IMR-90 (cell line): ENCODE results near the gene PKHD1. TPM values are rescaled to one million over a fixed set of nuclear protein-coding genes. Genes with fewer than 3 reads are reported as not detected.

Experiments
- ATAC-seq: fragments of 200-7000 bp; cut with Tn5 transposase; 2 replicates; pipeline ENCODE4 v1.9.1; 2020; ENCODE audit warnings: low read depth, mild to moderate bottlenecking, moderate library complexity
- BruUV-seq: library from RNA; stranded (reverse); fragments of 400-500 nt; replicated peaks from 2 replicates; lab custom pipeline; 2021; lab: Mats Ljungman, UMichigan
- CTCF ChIA-PET: fragments of 300-600 bp; formaldehyde crosslinking; extraction: SDS; loops from one replicate; lab custom pipeline; 2021; ENCODE audit warnings: antibody characterized with exemption; lab: Yijun Ruan, JAX
- POLR2A ChIA-PET: fragments of 300-600 bp; sonication (Branson Sonifier 250); formaldehyde crosslinking; loops from one replicate; lab custom pipeline; 2022; ENCODE audit warnings: antibody characterized with exemption; ENCODE audit not compliant: unreplicated experiment; lab: Charles Lee
- DNase-seq: peaks from one replicate; pipeline ENCODE4 v3.0.0; 2013
- H2AFZ ChIP-seq: replicated peaks from 2 replicates; pipeline ENCODE3; 2013; ENCODE audit warnings: low read length, mild to moderate bottlenecking; ENCODE audit not compliant: poor library complexity
- H2AK5ac ChIP-seq: 2 replicates; pipeline ENCODE4 v1.6.1; 2013; ENCODE audit warnings: low read depth, low read length, inconsistent platforms
- H2AK9ac ChIP-seq: replicated peaks from 2 replicates; pipeline ENCODE3; 2013; ENCODE audit warnings: mild to moderate bottlenecking, low read depth, low read length, moderate library complexity; ENCODE audit not compliant: poor library complexity
- H2BK120ac ChIP-seq: 2 replicates; pipeline ENCODE4 v1.6.1; 2013; ENCODE audit warnings: low read depth, low read length, inconsistent platforms
- H2BK15ac ChIP-seq: 3 replicates; pipeline ENCODE4 v1.6.1; 2013; ENCODE audit warnings: low read depth, low read length, inconsistent platforms
- H2BK20ac ChIP-seq: 2 replicates; pipeline ENCODE4 v1.6.1; 2013; ENCODE audit warnings: low read depth, mild to moderate bottlenecking, inconsistent platforms, low read length, moderate library complexity
- H2BK5ac ChIP-seq: 2 replicates; pipeline ENCODE4 v1.6.1; 2013; ENCODE audit warnings: mild to moderate bottlenecking, low read depth, low read length, inconsistent platforms; ENCODE audit not compliant: poor library complexity, severe bottlenecking
- H3K14ac ChIP-seq: replicated peaks from 2 replicates; pipeline ENCODE4 v1.6.1; 2013; ENCODE audit warnings: low read depth, low read length, inconsistent platforms
- H3K18ac ChIP-seq: 2 replicates; pipeline ENCODE4 v1.6.1; 2013; ENCODE audit warnings: low read depth, low read length, control low read depth
- H3K23ac ChIP-seq: 2 replicates; pipeline ENCODE4 v1.6.1; 2013; ENCODE audit warnings: low read depth, low read length, inconsistent platforms
- H3K27ac ChIP-seq: 2 replicates; pipeline ENCODE4 v1.5.1; 2013; ENCODE audit warnings: mild to moderate bottlenecking, control low read depth, low read length; ENCODE audit not compliant: insufficient read depth
- H3K27me3 ChIP-seq: 2 replicates; pipeline ENCODE4 v1.6.1; 2013; ENCODE audit warnings: low read length; ENCODE audit not compliant: control insufficient read depth, insufficient read depth
- H3K36me3 ChIP-seq: 2 replicates; pipeline ENCODE4 v1.6.1; 2013; ENCODE audit warnings: low read length, mixed read lengths; ENCODE audit not compliant: control insufficient read depth, insufficient read depth
- H3K4ac ChIP-seq: 2 replicates; pipeline ENCODE4 v1.6.1; 2013; ENCODE audit warnings: low read depth, low read length, inconsistent platforms
- H3K4me1 ChIP-seq: 2 replicates; pipeline ENCODE4 v1.6.1; 2013; ENCODE audit warnings: low read length, mixed read lengths; ENCODE audit not compliant: control insufficient read depth, insufficient read depth
- H3K4me2 ChIP-seq: 2 replicates; pipeline ENCODE4 v1.6.1; 2013; ENCODE audit warnings: low read depth, mild to moderate bottlenecking, control low read depth, low read length, moderate library complexity
- H3K4me3 ChIP-seq: 2 replicates; pipeline ENCODE4 v1.5.1; 2013; ENCODE audit warnings: low read depth, mild to moderate bottlenecking, control low read depth, low read length, moderate library complexity; ENCODE audit not compliant: insufficient read depth
- H3K56ac ChIP-seq: 2 replicates; pipeline ENCODE4 v1.6.1; 2013; ENCODE audit warnings: low read length, inconsistent platforms; ENCODE audit not compliant: insufficient read depth; ENCODE audit errors: extremely low read depth
- H3K79me1 ChIP-seq, 2 experiments: 2 replicates each; pipeline ENCODE4 v1.6.1; 2013; ENCODE audit warnings: low read length in 2 of 2, inconsistent platforms in 1 of 2, low read depth in 1 of 2
- H3K9ac ChIP-seq: 2 replicates; pipeline ENCODE4 v1.6.1; 2013; ENCODE audit warnings: low read depth, low read length, control low read depth
- H3K9me1 ChIP-seq: 2 replicates; pipeline ENCODE4 v1.6.1; 2013; ENCODE audit warnings: low read length, inconsistent platforms; ENCODE audit not compliant: insufficient read depth
- H3K9me3 ChIP-seq: 2 replicates; pipeline ENCODE4 v1.6.1; 2013; ENCODE audit warnings: low read length; ENCODE audit not compliant: control insufficient read depth, insufficient read depth
- H4K20me1 ChIP-seq: 2 replicates; pipeline ENCODE4 v1.6.1; 2013; ENCODE audit warnings: low read length, inconsistent platforms; ENCODE audit not compliant: insufficient read depth
- H4K5ac ChIP-seq: 2 replicates; pipeline ENCODE4 v1.6.1; 2013; ENCODE audit warnings: mild to moderate bottlenecking, low read depth, low read length, control low read depth
- H4K8ac ChIP-seq, 2 experiments: 2 replicates each; pipeline ENCODE4 v1.6.1; 2013; ENCODE audit warnings: low read depth in 2 of 2, low read length in 2 of 2, control low read depth in 1 of 2, inconsistent platforms in 1 of 2
- H4K91ac ChIP-seq: 2 replicates; pipeline ENCODE4 v1.6.1; 2013; ENCODE audit warnings: low read depth, low read length, inconsistent platforms; ENCODE audit not compliant: insufficient read depth
- BHLHE40 ChIP-seq: fragments of 150-350 bp; IDR thresholded peaks from 2 replicates; pipeline ENCODE4 v1.6.1; 2016; ENCODE audit warnings: mild to moderate bottlenecking, low read depth, low read length
- CEBPB ChIP-seq: IDR thresholded peaks from 2 replicates; pipeline ENCODE4 v1.6.1; 2012; ENCODE audit warnings: low read depth, low read length, improper control_type of control experiment
- CHD1 ChIP-seq: IDR thresholded peaks from 2 replicates; pipeline ENCODE4 v1.6.1; 2012; ENCODE audit warnings: low read depth, low read length, improper control_type of control experiment
- FOS ChIP-seq: fragments of 150-350 bp; IDR thresholded peaks from 2 replicates; pipeline ENCODE4 v1.6.1; 2016; ENCODE audit warnings: low read depth, low read length
- MAFK ChIP-seq: IDR thresholded peaks from 2 replicates; pipeline ENCODE4 v1.6.1; 2012; ENCODE audit warnings: low read depth, low read length, improper control_type of control experiment
- MAZ ChIP-seq: IDR thresholded peaks from 2 replicates; pipeline ENCODE4 v1.6.1; 2012; ENCODE audit warnings: low read depth, mild to moderate bottlenecking, low read length, improper control_type of control experiment, moderate library complexity, borderline replicate concordance
- MXI1 ChIP-seq: IDR thresholded peaks from 2 replicates; pipeline ENCODE4 v1.6.1; 2012; ENCODE audit warnings: low read depth, mild to moderate bottlenecking, low read length, moderate library complexity, borderline replicate concordance
- POLR2A ChIP-seq: IDR thresholded peaks from 2 replicates; pipeline ENCODE4 v1.6.1; 2012; ENCODE audit warnings: mild to moderate bottlenecking, low read depth, low read length
- RCOR1 ChIP-seq: IDR thresholded peaks from 2 replicates; pipeline ENCODE4 v1.6.1; 2012; ENCODE audit warnings: mild to moderate bottlenecking, low read length, improper control_type of control experiment; ENCODE audit not compliant: insufficient replicate concordance
- WGBS, 2 experiments: methylation state at CpG; one replicate each; pipeline versions ENCODE4 v1.1.5 to v1.1.7; 2013; ENCODE audit warnings: missing lambda C conversion rate in 2 of 2; ENCODE audit not compliant: insufficient read length in 1 of 2; ENCODE audit errors: extremely low coverage in 2 of 2; 5-methylcytosine and 5-hydroxymethylcytosine counted together
- dilution Hi-C: fragments of 300-500 bp; cut with HindIII; formaldehyde crosslinking; loops from one replicate; pipeline ENCODE4 v1.14.3; 2018; ENCODE audit warnings: low sequenced_read_pairs; ENCODE audit not compliant: unreplicated experiment
- in situ Hi-C: fragments of 300-500 bp; cut with MboI; formaldehyde crosslinking; loops from 3 replicates; pipeline ENCODE4 v1.14.3; 2019; ENCODE audit warnings: low sequenced_read_pairs, inconsistent platforms, mixed read lengths
- intact Hi-C: fragments of 100-400 bp; cut with micrococcal nuclease; formaldehyde crosslinking; loops from 2 replicates; pipeline ENCODE4 v1.10.0; 2022
- polyA plus RNA-seq, 3 experiments: library from polyadenylated mRNA; depleted of rRNA; stranded (reverse); fragments of >200 nt; gene quantifications; 2 replicates each; pipeline ENCODE4 v1.2.3, GENCODE V29; 2012; ENCODE audit warnings: low replicate concordance in 1 of 3
- total RNA-seq: library from RNA; depleted of rRNA; stranded (reverse); fragments of >200 nt; gene quantifications from 2 replicates; pipeline ENCODE4 v1.2.3, GENCODE V29; 2012
- TF ChIP-seq, protein P1 (sequence below): fragments of 150-350 bp; IDR thresholded peaks from 2 replicates; pipeline ENCODE4 v1.6.1; 2016; ENCODE audit warnings: low read depth, mild to moderate bottlenecking, low read length, moderate library complexity, borderline replicate concordance
- TF ChIP-seq, protein P2 (sequence below): conservative IDR thresholded peaks from 2 replicates; pipeline ENCODE4 v1.5.1; 2012; ENCODE audit warnings: mild to moderate bottlenecking, low read depth, low read length, improper control_type of control experiment
- TF ChIP-seq, protein P3 (sequence below): fragments of 150-350 bp; IDR thresholded peaks from 2 replicates; pipeline ENCODE4 v1.6.1; 2017; ENCODE audit warnings: mild to moderate bottlenecking, antibody characterized with exemption, low read length, low read depth

Gene PKHD1
- total and polyA plus RNA-seq, 2 of the 4 experiments (the other 2 are of a cell fraction), result not detected

DNA sequence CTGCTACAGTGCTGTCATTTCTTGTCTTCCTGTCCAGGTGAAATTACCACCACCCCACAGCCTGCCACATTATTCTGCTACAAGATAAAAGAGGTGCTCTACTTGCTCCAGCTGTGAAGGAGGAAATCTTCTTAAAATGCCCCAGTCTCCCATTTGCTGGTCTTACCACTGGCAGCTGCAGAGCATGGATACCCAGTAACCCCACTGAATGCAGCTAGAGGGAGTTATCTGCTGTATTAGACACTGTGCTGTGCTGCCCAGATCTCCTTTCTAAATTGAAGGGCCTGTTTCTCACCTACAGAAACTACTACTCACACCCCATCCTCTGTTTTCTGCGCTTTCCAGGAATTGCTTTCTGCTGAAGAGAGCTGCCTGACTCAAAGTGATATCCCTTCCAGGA, 517.8 kb downstream of the PKHD1 start:
- H3K27ac ChIP-seq, result no peak overlapping the region
- TF ChIP-seq CEBPB (no peak), POLR2A (no peak), MAZ (no peak), MXI1 (no peak), MAFK (no peak), FOS (no peak), BHLHE40 (no peak), CHD1 (no peak), RCOR1 (no peak)
- TF ChIP-seq, protein P1, sequence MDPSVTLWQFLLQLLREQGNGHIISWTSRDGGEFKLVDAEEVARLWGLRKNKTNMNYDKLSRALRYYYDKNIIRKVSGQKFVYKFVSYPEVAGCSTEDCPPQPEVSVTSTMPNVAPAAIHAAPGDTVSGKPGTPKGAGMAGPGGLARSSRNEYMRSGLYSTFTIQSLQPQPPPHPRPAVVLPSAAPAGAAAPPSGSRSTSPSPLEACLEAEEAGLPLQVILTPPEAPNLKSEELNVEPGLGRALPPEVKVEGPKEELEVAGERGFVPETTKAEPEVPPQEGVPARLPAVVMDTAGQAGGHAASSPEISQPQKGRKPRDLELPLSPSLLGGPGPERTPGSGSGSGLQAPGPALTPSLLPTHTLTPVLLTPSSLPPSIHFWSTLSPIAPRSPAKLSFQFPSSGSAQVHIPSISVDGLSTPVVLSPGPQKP, result no peak
- TF ChIP-seq, protein P2, sequence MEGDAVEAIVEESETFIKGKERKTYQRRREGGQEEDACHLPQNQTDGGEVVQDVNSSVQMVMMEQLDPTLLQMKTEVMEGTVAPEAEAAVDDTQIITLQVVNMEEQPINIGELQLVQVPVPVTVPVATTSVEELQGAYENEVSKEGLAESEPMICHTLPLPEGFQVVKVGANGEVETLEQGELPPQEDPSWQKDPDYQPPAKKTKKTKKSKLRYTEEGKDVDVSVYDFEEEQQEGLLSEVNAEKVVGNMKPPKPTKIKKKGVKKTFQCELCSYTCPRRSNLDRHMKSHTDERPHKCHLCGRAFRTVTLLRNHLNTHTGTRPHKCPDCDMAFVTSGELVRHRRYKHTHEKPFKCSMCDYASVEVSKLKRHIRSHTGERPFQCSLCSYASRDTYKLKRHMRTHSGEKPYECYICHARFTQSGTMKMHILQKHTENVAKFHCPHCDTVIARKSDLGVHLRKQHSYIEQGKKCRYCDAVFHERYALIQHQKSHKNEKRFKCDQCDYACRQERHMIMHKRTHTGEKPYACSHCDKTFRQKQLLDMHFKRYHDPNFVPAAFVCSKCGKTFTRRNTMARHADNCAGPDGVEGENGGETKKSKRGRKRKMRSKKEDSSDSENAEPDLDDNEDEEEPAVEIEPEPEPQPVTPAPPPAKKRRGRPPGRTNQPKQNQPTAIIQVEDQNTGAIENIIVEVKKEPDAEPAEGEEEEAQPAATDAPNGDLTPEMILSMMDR, result no peak
- TF ChIP-seq, protein P3, sequence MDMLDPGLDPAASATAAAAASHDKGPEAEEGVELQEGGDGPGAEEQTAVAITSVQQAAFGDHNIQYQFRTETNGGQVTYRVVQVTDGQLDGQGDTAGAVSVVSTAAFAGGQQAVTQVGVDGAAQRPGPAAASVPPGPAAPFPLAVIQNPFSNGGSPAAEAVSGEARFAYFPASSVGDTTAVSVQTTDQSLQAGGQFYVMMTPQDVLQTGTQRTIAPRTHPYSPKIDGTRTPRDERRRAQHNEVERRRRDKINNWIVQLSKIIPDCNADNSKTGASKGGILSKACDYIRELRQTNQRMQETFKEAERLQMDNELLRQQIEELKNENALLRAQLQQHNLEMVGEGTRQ, result no peak
- H3K4me3 ChIP-seq, result no peak overlapping the region
- in situ Hi-C loops, result no loop called here
- H2AFZ ChIP-seq, result no peak overlapping the region
- POLR2A ChIA-PET, result no interaction called here
- H2AK9ac ChIP-seq, result no peak overlapping the region
- no peak overlapping the region for H3K18ac ChIP-seq
- H3K4me2 ChIP-seq, result no peak overlapping the region
- dilution Hi-C loops, result no loop called here
- no peaks in the 10 kb centered on the region for H4K20me1 ChIP-seq
- BruUV-seq, result no TSS peak
- no peak overlapping the region for H2BK120ac ChIP-seq
- H2BK15ac ChIP-seq, result no peak overlapping the region
- H4K5ac ChIP-seq, result no peak overlapping the region
- H2AK5ac ChIP-seq, result no peak overlapping the region
- DNase-seq, result no peak
- no peak overlapping the region for H2BK5ac ChIP-seq
- no peak overlapping the region for H3K9ac ChIP-seq
- H3K36me3 ChIP-seq, result no peaks in the 10 kb centered on the region
- H3K79me1 ChIP-seq, result no peaks in the 10 kb centered on the region
- ATAC-seq, result no peak
- H3K56ac ChIP-seq, result no peak overlapping the region
- no peak overlapping the region for H4K8ac ChIP-seq
- H3K4ac ChIP-seq, result no peak overlapping the region
- peaks cover 4% of the 10 kb centered on the region; the same call in 1 of the 2 replicates for H3K9me3 ChIP-seq
- H4K91ac ChIP-seq, result no peak overlapping the region
- no CpG with 5 or more reads among the region's 1 CpG for WGBS, 2 experiments
- H3K23ac ChIP-seq, result no peak overlapping the region
- no peaks in the 10 kb centered on the region for H3K4me1 ChIP-seq
- H3K9me1 ChIP-seq, result no peaks in the 10 kb centered on the region
- CTCF ChIA-PET, result no interaction called here
- intact Hi-C loops, result no loop called here
- no peak overlapping the region for H3K14ac ChIP-seq
- no peaks in the 10 kb centered on the region for H3K27me3 ChIP-seq
- H2BK20ac ChIP-seq, result no peak overlapping the region
